Kidney epithelial cell (primary cell): ENCODE measurements around the gene ZNF518A. TPM values are rescaled to one million over a fixed set of nuclear protein-coding genes. Genes with fewer than 3 reads are reported as not detected.

Experiments
- DNase-seq: peaks from one replicate; pipeline ENCODE4 v3.0.0-alpha.2; 2010; ENCODE audit warnings: low read depth
- H3K27me3 ChIP-seq: 2 replicates; pipeline ENCODE4 v1.6.0; 2011; ENCODE audit warnings: low read length; ENCODE audit not compliant: control insufficient read depth, insufficient read depth
- H3K36me3 ChIP-seq: 2 replicates; pipeline ENCODE4 v1.5.1; 2011; ENCODE audit warnings: low read length; ENCODE audit not compliant: control insufficient read depth, insufficient read depth
- H3K4me3 ChIP-seq: 2 replicates; pipeline ENCODE4 v1.5.1; 2011; ENCODE audit warnings: low read depth, mild to moderate bottlenecking, control low read depth, low read length
- CTCF ChIP-seq: IDR thresholded peaks from 2 replicates; pipeline ENCODE4 v1.5.1; 2011; ENCODE audit warnings: mild to moderate bottlenecking, moderate library complexity, low read length, control low read depth, inconsistent platforms; ENCODE audit not compliant: insufficient read depth, poor library complexity, severe bottlenecking
- total RNA-seq: library from RNA; depleted of rRNA; stranded (reverse); fragments of >200 nt; gene quantifications from 2 replicates; pipeline ENCODE4 v1.2.3, GENCODE V29; 2015

ZNF518A gene
- total RNA-seq, 1 donor from 2014 or later: 15.5 TPM

GRCh38 chr10:96208271-96208670, 78.2 kb downstream of the ZNF518A start:
- DNase-seq: no peak
- Histone ChIP-seq H3K4me3 (no peak overlapping the region), H3K27me3 (no peaks in the 10 kb centered on the region), H3K36me3 (no peaks in the 10 kb centered on the region)
- TF ChIP-seq CTCF: no peak

GRCh38 chr10:96208946-96209345, 78.8 kb downstream of the ZNF518A start:
- TF ChIP-seq CTCF: no peak
- no peaks in the 10 kb centered on the region for H3K36me3 ChIP-seq
- H3K4me3 ChIP-seq: no peak overlapping the region
- no peak for DNase-seq
- no peaks in the 10 kb centered on the region for H3K27me3 ChIP-seq

GRCh38 chr10:96211764-96212163, 81.7 kb downstream of the ZNF518A start:
- no peak overlapping the region for H3K4me3 ChIP-seq
- no peaks in the 10 kb centered on the region for H3K27me3 ChIP-seq
- TF ChIP-seq CTCF: no peak
- DNase-seq: no peak
- H3K36me3 ChIP-seq: no peaks in the 10 kb centered on the region

GRCh38 chr10:96212911-96213310, 82.8 kb downstream of the ZNF518A start:
- Histone ChIP-seq H3K4me3 (no peak overlapping the region), H3K27me3 (no peaks in the 10 kb centered on the region), H3K36me3 (no peaks in the 10 kb centered on the region)
- DNase-seq: no peak
- no peak for TF ChIP-seq CTCF

Other genes with a start within 250 kb of the ZNF518A start
- not detected in 2 replicates for gene CC2D2B, start 222.3 kb upstream of the ZNF518A start, total RNA-seq
- gene CCNJ, start 86.7 kb upstream of the ZNF518A start, total RNA-seq: 17.1 and 18.1 TPM in 2 replicates
- 0.38 and 0.55 TPM in 2 replicates for gene BLNK, start 141.3 kb downstream of the ZNF518A start, total RNA-seq
- gene DNTT, start 174.1 kb downstream of the ZNF518A start, total RNA-seq: not detected in 2 replicates
- not detected in 2 replicates for gene OPALIN, start 228.7 kb downstream of the ZNF518A start, total RNA-seq